ENCODE results near the gene SORCS2. TPM values are rescaled to one million over a fixed set of nuclear protein-coding genes. Genes with fewer than 3 reads are reported as not detected.

Gene SORCS2
- total RNA-seq, 3 donors from 2014 or later = 0.66 to 1.3 (median 0.80) TPM

- no peak overlapping the region for H3K4me3 ChIP-seq
- DNase-seq (ENCODE audit: low spot score in 2 of 2) = no peak
- intact Hi-C loops (cut with DNase I; ENCODE audit: low total_unique reads) = no loop called here
- no peaks in the 10 kb centered on the region for H3K36me3 ChIP-seq
- H3K27ac ChIP-seq = no peak overlapping the region
- TF ChIP-seq CTCF (IDR thresholded peaks at IDR 0.05) = no peak
- TF ChIP-seq POLR2A (IDR thresholded peaks at IDR 0.05) = no peak
- TF ChIP-seq POLR2AphosphoS5 (IDR thresholded peaks at IDR 0.05) = no peak
- H3K4me1 ChIP-seq = no peaks in the 10 kb centered on the region
- no peaks in the 10 kb centered on the region for H3K27me3 ChIP-seq
- peaks cover 0 to 3% of the 10 kb centered on the region in 2 donors for H3K9me3 ChIP-seq
Observed at GRCh38 chr4:7742807-7743280, 550.5 kb downstream of the SORCS2 start.

- no peak for DNase-seq (ENCODE audit: low spot score in 2 of 2)
- H3K4me1 ChIP-seq = no peaks in the 10 kb centered on the region
- no peaks in the 10 kb centered on the region for H3K36me3 ChIP-seq
- no peak overlapping the region for H3K4me3 ChIP-seq
- peak overlapping the region in 1 of 2 donors; percentile 48 for H3K27ac ChIP-seq
- no peaks in the 10 kb centered on the region for H3K9me3 ChIP-seq
- intact Hi-C loops (cut with DNase I; ENCODE audit: low total_unique reads) = no loop called here
- no peaks in the 10 kb centered on the region for H3K27me3 ChIP-seq
- no peak for TF ChIP-seq POLR2A (IDR thresholded peaks at IDR 0.05)
- no peak for TF ChIP-seq CTCF (IDR thresholded peaks at IDR 0.05)
- no peak for TF ChIP-seq POLR2AphosphoS5 (IDR thresholded peaks at IDR 0.05)
Observed at GRCh38 chr4:7744142-7744804, 551.9 kb downstream of the SORCS2 start.

GRCh38 chr4:7745301-7745885, 553.1 kb downstream of the SORCS2 start:
- no peaks in the 10 kb centered on the region for H3K4me1 ChIP-seq
- H3K27ac ChIP-seq = no peak overlapping the region
- no peaks in the 10 kb centered on the region for H3K27me3 ChIP-seq
- DNase-seq (ENCODE audit: low spot score in 2 of 2) = no peak
- no peaks in the 10 kb centered on the region for H3K36me3 ChIP-seq
- intact Hi-C loops (cut with DNase I; ENCODE audit: low total_unique reads) = no loop called here
- no peaks in the 10 kb centered on the region for H3K9me3 ChIP-seq
- TF ChIP-seq POLR2AphosphoS5 (IDR thresholded peaks at IDR 0.05) = no peak
- no peak for TF ChIP-seq POLR2A (IDR thresholded peaks at IDR 0.05)
- no peak for TF ChIP-seq CTCF (IDR thresholded peaks at IDR 0.05)
- H3K4me3 ChIP-seq = no peak overlapping the region

- H3K4me1 ChIP-seq = no peaks in the 10 kb centered on the region
- no peaks in the 10 kb centered on the region for H3K27me3 ChIP-seq
- no peaks in the 10 kb centered on the region for H3K9me3 ChIP-seq
- no peak for DNase-seq (ENCODE audit: low spot score in 2 of 2)
- H3K36me3 ChIP-seq = no peaks in the 10 kb centered on the region
- TF ChIP-seq CTCF (IDR thresholded peaks at IDR 0.05) = no peak
- no peak for TF ChIP-seq POLR2AphosphoS5 (IDR thresholded peaks at IDR 0.05)
- TF ChIP-seq POLR2A (IDR thresholded peaks at IDR 0.05) = no peak
- H3K4me3 ChIP-seq = no peak overlapping the region
- no peak overlapping the region for H3K27ac ChIP-seq
- intact Hi-C loops (cut with DNase I; ENCODE audit: low total_unique reads) = no loop called here
Observed at GRCh38 chr4:7746351-7747061, 554.2 kb downstream of the SORCS2 start.

- intact Hi-C loops (cut with DNase I; ENCODE audit: low total_unique reads) = no loop called here
- Histone ChIP-seq H3K9me3 (no peaks in the 10 kb centered on the region), H3K27ac (no peak overlapping the region), H3K27me3 (no peaks in the 10 kb centered on the region), H3K4me3 (no peak overlapping the region), H3K36me3 (no peaks in the 10 kb centered on the region), H3K4me1 (no peaks in the 10 kb centered on the region)
- no peak for DNase-seq (ENCODE audit: low spot score in 2 of 2)
- no peak for TF ChIP-seq CTCF (IDR thresholded peaks at IDR 0.05)
- TF ChIP-seq POLR2AphosphoS5 (IDR thresholded peaks at IDR 0.05) = no peak
- TF ChIP-seq POLR2A (IDR thresholded peaks at IDR 0.05) = no peak
Observed at GRCh38 chr4:7747062-7747385, 554.7 kb downstream of the SORCS2 start.

All from breast epithelium (tissue), 4 donors.